Left lung (tissue), 10 donors: ENCODE results near the gene PATL2. TPM values are rescaled to one million over a fixed set of nuclear protein-coding genes. Genes with fewer than 3 reads are reported as not detected.
"Not testable (repeated sequence)": the region's sequence is repeated elsewhere in the genome, so short reads cannot be mapped to it uniquely, and the experiment has no call there.

ENCODE experiments used
- ATAC-seq: fragments of 200-7000 bp; cut with Tn5 transposase; one replicate; pipeline ENCODE4 v1.9.1; 2020; ENCODE audit warnings: moderate library complexity
- DNase-seq, 4 donors: peaks; one replicate each; pipeline ENCODE4 v3.0.0-alpha.2; 2013 to 2020
- H3K27ac ChIP-seq, 2 donors: fragments of 200-600 bp; sonication (generic) in 1 of 2; one replicate each; pipeline versions ENCODE4 v1.5.0 to v1.8.0; 2020 to 2021
- H3K27me3 ChIP-seq, 2 donors: fragments of 200-600 bp; sonication (generic) in 1 of 2; one replicate each; pipeline versions ENCODE4 v1.5.0 to v1.8.0; 2020 to 2021
- H3K36me3 ChIP-seq, 2 donors: fragments of 200-600 bp; sonication (generic) in 1 of 2; one replicate each; pipeline versions ENCODE4 v1.5.0 to v1.8.0; 2020 to 2021
- H3K4me1 ChIP-seq, 2 donors: fragments of 200-600 bp; one replicate each; pipeline ENCODE4 v1.8.0; 2021
- H3K4me3 ChIP-seq, 2 donors: fragments of 200-600 bp; sonication (generic) in 1 of 2; one replicate each; pipeline versions ENCODE4 v1.5.0 to v1.8.0; 2020 to 2021; ENCODE audit warnings: mild to moderate bottlenecking in 1 of 2
- H3K9me3 ChIP-seq, 2 donors: fragments of 200-600 bp; sonication (generic) in 1 of 2; one replicate each; pipeline versions ENCODE4 v1.5.0 to v1.8.0; 2020 to 2021
- CTCF ChIP-seq, 2 donors: fragments of 200-600 bp; sonication (generic) in 1 of 2; IDR thresholded peaks; one replicate each; pipeline versions ENCODE4 v1.5.0 to v1.8.0; 2021; ENCODE audit warnings: antibody characterized with exemption in 2 of 2
- intact Hi-C, 2 donors: fragments of 100-400 bp; cut with DNase I; formaldehyde crosslinking; loops; one replicate each; pipeline versions ENCODE4 v1.11.2 to v1.14.2; 2022
- polyA plus RNA-seq, 6 donors: library from polyadenylated mRNA; unstranded; fragments of 120-200 nt; gene quantifications; one replicate each; pipeline ENCODE4 v1.2.1, GENCODE V29; 2013; ENCODE audit not compliant: insufficient read length in 6 of 6
- total RNA-seq, 2 donors: library from RNA; stranded (reverse); fragmentation: NEBNext Ultra II Directional; extraction: Animal tissue kit (Norgen Biotek cat#: 25700); gene quantifications; one replicate each; pipeline ENCODE4 v1.2.1, GENCODE V29; 2021
- donor health status: DM: no; HTN: yes; CAD: no.
- donor health status: DM: no; HTN: no; CAD: no.

Gene PATL2
- total and polyA plus RNA-seq, 8 donors = 0.88 to 3.8 (median 1.1) TPM

- H3K4me3 ChIP-seq = no peak overlapping the region
- no peaks in the 10 kb centered on the region for H3K27me3 ChIP-seq
- no peak overlapping the region for H3K27ac ChIP-seq
- no peaks in the 10 kb centered on the region for H3K36me3 ChIP-seq
- TF ChIP-seq CTCF (IDR thresholded peaks at IDR 0.05) = no peak
- no peaks in the 10 kb centered on the region for H3K4me1 ChIP-seq
- DNase-seq (no peak), ATAC-seq (no peak)
- peaks cover 0 to 2% of the 10 kb centered on the region in 2 donors for H3K9me3 ChIP-seq
- intact Hi-C loops = no loop called here
Observed at GRCh38 chr15:44695294-44695693, 15.8 kb downstream of the PATL2 start.

- no peak for ATAC-seq
- Histone ChIP-seq H3K4me1 (no peaks in the 10 kb centered on the region), H3K36me3 (no peaks in the 10 kb centered on the region), H3K4me3 (no peak overlapping the region), H3K27me3 (no peaks in the 10 kb centered on the region), H3K27ac (no peak overlapping the region), H3K9me3 (no peaks in the 10 kb centered on the region)
- no peak for DNase-seq
- intact Hi-C loops = no loop called here
- TF ChIP-seq CTCF (IDR thresholded peaks at IDR 0.05) = no peak
Observed at GRCh38 chr15:44694416-44694815, 16.7 kb downstream of the PATL2 start.

- intact Hi-C loops = no loop called here
Observed at GRCh38 chr15:44692659-44693058, 18.5 kb downstream of the PATL2 start.

GRCh38 chr15:44690245-44690644 lies 20.9 kb downstream of the PATL2 start:
- H3K4me3 ChIP-seq, DNase-seq, intact Hi-C loops, H3K27me3 ChIP-seq, H3K9me3 ChIP-seq, H3K27ac ChIP-seq, ATAC-seq, H3K36me3 ChIP-seq, H3K4me1 ChIP-seq: not testable (repeated sequence)

More at GRCh38 chr15:44692659-44693058, 18.5 kb downstream of the PATL2 start:
- Histone ChIP-seq H3K27me3 (no peaks in the 10 kb centered on the region), H3K9me3 (no peaks in the 10 kb centered on the region), H3K27ac (no peak overlapping the region), H3K4me1 (no peaks in the 10 kb centered on the region), H3K36me3 (no peaks in the 10 kb centered on the region), H3K4me3 (no peak overlapping the region)
- no peak for TF ChIP-seq CTCF (IDR thresholded peaks at IDR 0.05)
- ATAC-seq (no peak), DNase-seq (no peak)

- H3K27me3 ChIP-seq, H3K9me3 ChIP-seq, DNase-seq, H3K4me1 ChIP-seq, H3K36me3 ChIP-seq, ATAC-seq, H3K27ac ChIP-seq, H3K4me3 ChIP-seq, intact Hi-C loops: not testable (repeated sequence)
Observed at GRCh38 chr15:44689318-44689717, 21.8 kb downstream of the PATL2 start.

- H3K27me3 ChIP-seq, H3K36me3 ChIP-seq, intact Hi-C loops, H3K9me3 ChIP-seq: not testable (repeated sequence)
- ATAC-seq (peak; percentile 87), DNase-seq (peak; percentile 19 to 89 (median 80))
- Histone ChIP-seq H3K4me3 (peak overlapping the region in 1 of 2 donors; percentile 4), H3K27ac (peak overlapping the region; percentile 62 to 65), H3K4me1 (peaks cover 8 to 23% of the 10 kb centered on the region in 2 donors)
Observed at GRCh38 chr15:44682809-44683682, 28.1 kb downstream of the PATL2 start.
